GM21737 (cell line): ENCODE data around the gene GJC2.
"Not testable (repeated sequence)": the region's sequence is repeated elsewhere in the genome, so short reads cannot be mapped to it uniquely, and the experiment has no call there.

Experiments
- ATAC-seq: cut with Tn5 transposase; IDR thresholded peaks from one replicate; pipeline ENCODE4 v1.9.1; 2021; ENCODE audit warnings: mild to moderate bottlenecking, moderate library complexity; ENCODE audit not compliant: unreplicated experiment

The GJC2 gene

GRCh38 chr1:228149406-228150119, at the start of gene GJC2:
TSS of gene GJC2 (plus strand) at chr1:228149930. CDS start at chr1:228157759, 7,829 bp downstream.
- no peak for ATAC-seq

GRCh38 chr1:228100822-228101613, 48.7 kb upstream of the GJC2 start:
- ATAC-seq, result no peak

DNA sequence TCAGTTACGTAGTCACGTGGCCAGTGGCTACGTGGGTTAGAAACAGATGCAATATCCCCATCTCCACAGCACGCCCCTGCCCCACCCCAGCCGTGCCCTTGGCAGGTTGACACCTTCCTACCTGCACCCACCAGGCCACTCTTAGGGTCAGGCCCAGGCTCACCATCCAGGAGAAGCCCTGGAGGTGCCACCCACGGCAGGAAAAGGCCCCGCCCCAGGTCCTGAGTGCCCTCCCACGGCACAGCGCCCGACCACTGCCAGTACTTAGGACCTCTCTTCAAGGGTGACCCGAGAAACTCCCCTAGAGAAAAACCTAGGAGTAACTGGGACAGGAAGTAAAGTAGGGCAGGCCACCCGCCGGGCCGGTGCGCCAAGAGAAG, 48.1 kb upstream of the GJC2 start:
- ATAC-seq, result no peak

DNA sequence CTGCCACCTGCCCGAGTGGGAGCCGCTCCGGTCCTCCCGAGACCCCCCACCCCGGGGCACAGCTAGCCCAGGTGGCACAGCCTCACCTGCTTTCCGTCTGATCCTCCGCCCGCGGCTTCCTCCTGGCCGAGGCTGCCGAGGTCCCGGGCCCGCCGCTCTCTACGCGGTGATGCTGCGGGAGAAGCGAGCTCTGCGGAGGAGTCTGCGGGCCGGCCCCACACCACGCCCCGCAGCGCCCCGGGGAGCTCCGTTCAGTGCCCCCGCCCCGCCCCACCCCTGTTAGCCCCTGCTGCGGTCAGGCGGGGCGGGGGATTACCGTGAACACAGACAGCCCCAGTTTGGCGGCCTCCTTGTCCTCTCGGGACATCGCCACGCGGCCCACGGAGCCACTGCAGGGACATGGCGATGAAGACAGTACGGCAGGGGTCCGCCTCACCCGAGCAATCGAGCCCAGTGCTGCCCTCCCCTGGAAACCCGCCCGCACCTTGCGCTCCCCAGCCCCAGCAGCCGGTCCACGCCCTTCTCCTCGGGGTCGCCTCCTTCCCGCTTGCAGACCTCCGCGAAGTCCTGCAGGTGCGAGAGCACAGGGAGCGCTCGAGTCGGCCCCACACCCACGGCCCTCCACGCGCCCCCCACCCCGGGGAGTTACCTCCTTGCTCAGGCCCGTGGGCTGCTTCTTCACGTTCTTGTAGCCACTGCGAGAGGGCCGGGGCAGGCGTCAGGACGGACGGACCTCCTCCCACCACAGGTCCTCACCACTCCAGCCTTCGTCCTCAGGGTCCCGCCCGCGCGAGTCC, 47.5 kb upstream of the GJC2 start:
- peak; percentile 28 for ATAC-seq

- peak; percentile 61 for ATAC-seq
These were observed 46.7 kb upstream of the GJC2 start, which contains the start of gene C1orf35 for GRCh38 chr1:228102791-228103620. TSS of gene C1orf35 (minus strand) at chr1:228103325. CDS start at chr1:228103227, 98 bp downstream.

- ATAC-seq, result no peak
These were observed 45.0 kb upstream of the GJC2 start for GRCh38 chr1:228104526-228105269.

- no peak for ATAC-seq
These were observed 44.3 kb upstream of the GJC2 start for GRCh38 chr1:228105270-228105995.

DNA sequence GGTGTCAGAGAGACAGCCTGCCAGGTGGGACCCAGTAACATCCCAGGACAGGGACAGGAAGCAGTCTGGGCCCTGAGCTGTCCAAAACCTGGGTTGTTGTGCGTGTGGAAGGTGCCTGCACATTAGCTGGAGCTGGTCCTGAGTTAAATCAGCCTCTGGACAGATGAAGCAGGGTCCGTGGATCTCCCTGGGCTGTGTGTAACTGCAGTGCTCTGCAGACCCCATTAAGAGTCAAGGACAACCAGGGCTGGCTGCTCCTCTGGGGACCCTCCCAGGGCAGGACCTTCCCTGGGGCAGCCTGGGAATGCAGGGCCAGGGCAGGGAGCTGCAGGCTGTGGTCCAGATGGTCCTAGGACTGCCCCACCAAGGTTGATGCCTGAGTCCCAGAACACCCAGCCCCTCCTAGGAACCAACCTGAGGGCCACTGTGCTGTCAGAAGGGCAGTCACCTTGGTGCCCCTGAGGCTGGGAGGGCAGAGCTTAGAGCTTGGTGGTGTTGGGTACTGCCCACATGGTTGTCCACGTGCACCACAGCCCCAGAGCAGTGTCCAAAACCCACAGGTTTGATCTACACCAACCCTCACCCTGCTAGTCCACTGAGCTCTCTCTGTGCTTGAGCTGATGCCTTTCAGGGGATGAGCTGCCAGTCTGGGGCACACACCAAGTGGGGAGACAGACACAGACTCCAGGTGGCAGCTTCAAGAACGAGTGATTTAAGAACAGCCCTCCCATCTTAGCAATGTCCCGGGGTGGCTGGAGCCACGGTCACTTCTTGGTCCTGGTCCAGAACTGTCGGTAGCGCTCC, 43.5 kb upstream of the GJC2 start:
- ATAC-seq, result no peak

- no peak for ATAC-seq
These were observed 43.0 kb upstream of the GJC2 start for GRCh38 chr1:228106800-228107054.

DNA sequence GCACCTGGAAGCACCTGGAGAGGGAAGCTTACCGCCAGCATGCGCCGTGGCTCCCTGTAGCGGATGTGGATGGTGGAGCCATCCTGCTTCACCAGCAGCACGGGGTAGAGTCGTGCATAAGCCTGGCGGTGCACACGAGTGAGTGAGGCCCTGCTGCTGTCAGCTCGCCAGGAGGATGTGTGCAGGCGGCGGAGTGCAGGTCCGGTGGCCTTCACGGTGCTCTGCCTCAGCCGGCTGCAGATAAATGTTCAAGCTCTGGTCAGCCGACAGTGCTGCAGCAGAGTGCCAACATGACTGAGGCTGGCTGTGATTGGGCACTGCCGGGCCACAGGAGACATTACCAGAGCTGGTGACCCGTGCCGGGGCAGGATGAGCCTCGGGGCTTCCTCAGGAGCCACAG, 42.1 kb upstream of the GJC2 start:
- no peak for ATAC-seq

- no peak for ATAC-seq
These were observed 41.6 kb upstream of the GJC2 start for GRCh38 chr1:228108055-228108690.

- no peak for ATAC-seq
These were observed 41.0 kb upstream of the GJC2 start for GRCh38 chr1:228108742-228109072.

DNA sequence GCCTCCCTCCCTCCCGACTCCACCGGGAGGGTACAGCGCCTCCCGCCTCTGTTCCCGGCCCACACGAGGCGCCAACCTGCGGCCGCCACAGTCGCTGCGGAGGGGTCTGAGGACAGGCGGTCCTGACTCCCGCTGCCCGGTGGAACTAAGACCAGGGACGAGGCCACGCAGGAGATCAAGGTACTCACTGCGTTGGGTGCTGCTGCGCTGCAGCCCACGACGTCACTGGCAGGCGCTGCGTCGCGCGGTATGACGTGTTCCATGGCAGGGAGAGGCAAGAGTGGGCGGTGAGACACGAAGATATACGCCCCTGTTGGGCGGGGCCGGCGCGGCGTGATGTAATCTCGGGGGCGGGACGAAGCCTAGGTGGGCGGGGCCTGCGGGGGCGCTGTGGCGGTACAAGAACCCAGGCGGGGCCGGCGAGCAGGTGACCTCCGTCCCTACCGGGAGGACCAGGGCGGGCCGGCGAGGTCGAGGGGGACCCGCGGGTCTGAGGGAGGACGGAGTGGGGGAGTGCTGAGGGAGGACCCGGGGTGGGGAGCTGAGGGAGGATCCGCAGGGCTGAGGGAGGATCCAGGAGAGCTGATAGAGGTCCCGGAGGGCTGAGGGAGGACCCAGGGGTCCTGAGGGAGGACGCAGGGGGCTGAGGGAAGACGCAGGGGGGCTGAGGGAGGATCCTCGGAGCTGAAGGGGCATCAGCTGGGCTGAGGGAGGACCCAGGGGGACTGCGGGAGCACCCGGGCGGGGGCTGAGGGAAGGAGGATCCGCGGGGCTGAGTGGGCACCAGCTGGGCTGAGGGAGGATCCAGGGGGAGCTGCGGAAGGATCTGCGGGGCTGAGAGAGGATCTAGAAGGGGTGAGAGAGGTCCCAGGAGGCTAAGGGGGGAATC, 40.4 kb upstream of the GJC2 start, which contains the start of gene MRPL55:
Gene MRPL55, minus strand, starts transcription at position 227 of the 889 bp plus-strand sequence. CDS start 1,039 bp downstream, outside the sequence.
- peak; percentile 80 for ATAC-seq

DNA sequence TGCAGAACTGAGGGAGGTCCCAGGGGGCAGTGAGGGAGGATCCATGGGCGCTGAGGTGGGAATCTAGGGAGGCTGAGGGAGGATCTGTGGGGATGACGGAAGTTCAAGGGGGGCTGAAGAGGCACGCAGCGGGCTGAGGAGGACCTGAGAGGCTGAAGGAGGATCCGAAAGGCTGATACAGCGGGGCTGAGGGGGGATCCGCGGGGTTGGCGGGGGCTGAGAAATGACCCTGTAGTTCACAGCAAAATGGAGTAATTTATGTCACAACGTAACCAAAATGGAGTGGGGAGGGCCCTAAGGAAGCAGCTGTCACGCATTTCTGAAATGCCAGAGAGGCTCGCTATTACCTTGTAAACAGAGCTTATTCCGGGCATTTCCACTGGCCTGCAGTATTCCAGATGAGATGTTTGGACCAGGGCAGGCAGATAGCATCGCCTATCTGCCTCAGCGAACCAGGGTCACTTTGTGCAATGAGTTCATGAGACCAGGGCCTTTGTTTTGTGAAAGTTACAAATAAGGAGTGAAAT, 39.7 kb upstream of the GJC2 start:
- peak; percentile 3 for ATAC-seq

DNA sequence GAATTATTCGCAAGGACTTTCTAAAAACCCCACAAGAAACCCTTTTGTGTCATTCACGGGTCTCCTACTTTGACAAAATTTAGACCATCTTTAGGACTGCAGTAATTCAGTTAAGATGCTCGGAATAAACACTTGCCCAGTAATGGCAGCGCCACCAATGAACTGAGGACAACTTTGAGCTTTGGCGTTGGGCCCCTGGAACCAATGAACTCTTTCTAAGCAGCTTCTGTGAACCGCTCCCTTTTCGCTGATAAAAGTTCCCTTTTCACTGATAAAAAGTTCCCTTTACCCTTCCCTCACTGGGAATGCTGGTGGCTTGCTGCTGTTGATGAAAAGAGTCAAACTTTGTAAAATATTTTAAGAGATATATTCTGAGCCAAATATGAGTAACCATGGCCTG, 39.2 kb upstream of the GJC2 start:
- ATAC-seq, result no peak

DNA sequence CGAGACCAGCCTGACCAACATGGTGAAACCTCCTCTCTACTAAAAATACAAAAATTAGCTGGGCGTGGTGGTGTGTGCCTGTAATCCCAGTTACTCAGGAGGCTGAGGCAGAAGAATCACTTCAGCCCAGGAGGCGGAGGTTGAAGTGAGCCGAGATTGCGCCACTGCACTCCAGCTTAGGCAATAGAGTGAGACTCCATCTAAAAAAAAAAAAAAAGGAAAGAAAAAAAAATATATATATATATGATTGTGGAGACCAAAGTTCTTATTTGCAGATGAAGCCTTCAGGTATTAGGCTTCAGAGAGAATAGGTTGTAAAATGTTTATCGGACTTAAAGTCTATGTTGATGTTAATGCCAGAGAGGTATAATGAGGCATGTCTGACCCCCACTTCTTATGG, 38.4 kb upstream of the GJC2 start:
- ATAC-seq, result not testable (repeated sequence)

DNA sequence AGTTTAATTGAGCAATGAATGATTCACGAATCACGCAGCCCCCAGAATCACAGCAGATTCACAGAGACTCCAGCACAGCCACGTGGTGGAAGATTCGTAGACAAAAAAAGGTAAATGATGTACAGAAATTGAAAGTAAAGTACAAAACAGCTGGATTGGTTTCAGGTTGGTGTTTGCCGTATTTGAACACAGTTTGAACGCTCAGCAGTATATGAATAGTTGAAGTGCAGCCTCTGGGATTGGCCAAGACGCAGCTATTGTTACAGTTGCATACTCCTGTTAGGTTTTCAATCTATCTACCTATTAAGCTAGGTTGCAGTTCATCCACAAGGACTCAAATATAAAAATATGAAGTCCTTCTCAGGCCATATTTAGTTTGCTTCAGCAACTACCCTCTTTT, 37.6 kb upstream of the GJC2 start:
- ATAC-seq, result no peak
